GM19452 (cell line): ENCODE results near the gene DOCK4.

Experiments
- ATAC-seq: cut with Tn5 transposase; IDR thresholded peaks from one replicate; pipeline ENCODE4 v1.9.1; 2021; ENCODE audit not compliant: unreplicated experiment

DOCK4 gene

DNA sequence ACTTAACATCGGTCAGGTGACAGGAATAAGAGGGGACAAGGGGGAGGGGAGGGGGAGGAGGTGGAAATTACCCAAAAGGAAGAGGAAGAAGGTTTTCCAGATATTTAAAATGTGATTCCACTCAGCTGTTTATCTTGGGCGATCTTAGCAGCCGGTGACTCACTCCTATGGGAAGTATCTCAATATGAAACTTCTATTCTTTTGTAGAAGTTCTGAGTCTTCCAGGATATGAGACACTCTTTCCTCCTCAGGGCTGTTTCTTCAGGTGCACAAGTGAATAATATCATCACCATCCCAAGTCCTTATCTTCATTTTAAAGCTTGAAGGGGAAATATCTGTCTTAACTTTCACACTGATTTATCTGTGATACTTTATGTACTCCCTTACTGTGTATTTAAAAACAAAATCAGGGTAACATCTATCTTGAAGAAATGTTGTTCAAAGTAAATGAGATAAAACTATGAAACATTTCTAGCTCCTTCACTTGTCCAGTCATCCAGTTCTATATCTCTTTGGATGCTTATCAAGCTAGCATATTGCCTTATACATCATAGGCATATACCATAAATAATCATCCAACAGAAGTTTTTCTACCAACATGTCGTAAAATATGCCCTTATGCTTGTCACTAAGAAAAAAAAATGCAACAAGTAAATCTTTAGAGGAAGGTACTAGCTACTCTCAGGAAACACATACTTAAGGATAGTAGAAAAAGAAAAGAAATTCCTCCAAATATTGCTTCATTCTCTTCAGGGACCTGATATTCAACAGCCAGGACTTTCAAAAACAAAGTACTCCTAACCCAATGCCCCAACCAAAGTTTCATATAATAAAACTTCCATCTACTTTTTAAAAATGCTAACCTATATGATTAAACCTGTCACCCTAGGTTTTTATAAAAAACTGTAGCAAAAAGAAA lies 13.7 kb downstream of the DOCK4 start:
- no peak for ATAC-seq

DNA sequence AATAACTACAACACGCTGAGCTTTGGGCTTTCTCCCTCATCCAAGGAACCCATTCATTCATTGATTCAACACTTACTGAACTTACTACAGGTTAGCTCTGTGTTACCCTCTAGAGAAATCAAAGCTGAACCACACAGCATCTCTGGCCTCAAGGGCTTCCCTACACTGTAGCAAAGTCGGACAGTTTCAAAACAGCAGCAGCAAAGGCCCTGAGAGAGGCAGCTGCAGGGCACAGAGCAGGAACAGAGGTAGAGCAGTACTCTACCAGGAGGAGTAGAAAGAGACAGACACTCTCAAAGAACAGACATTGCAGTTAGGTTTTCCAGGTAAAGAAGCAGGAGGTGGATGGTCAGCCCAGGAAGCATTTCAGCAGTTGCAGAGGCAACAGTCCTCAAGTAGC lies 16.1 kb downstream of the DOCK4 start:
- no peak for ATAC-seq

DNA sequence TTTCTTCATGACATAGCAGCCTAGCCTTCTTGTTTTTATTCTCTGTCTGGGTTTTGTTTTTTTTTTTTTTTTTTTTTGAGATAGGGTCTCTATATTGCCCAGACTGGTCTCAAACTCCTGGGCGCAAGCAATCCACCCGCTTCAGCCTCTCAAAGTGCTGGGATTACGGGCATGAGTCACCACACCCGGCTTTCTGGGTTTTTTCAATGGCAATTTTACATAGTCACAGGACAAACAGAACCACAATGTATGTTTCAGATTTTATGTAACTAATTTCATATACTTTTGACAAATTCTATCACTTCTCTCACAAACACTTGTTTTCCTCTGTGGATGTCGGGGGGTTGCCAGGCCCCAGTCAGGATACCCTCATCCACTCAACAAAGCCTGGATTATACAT lies 16.5 kb downstream of the DOCK4 start:
- no peak for ATAC-seq

DNA sequence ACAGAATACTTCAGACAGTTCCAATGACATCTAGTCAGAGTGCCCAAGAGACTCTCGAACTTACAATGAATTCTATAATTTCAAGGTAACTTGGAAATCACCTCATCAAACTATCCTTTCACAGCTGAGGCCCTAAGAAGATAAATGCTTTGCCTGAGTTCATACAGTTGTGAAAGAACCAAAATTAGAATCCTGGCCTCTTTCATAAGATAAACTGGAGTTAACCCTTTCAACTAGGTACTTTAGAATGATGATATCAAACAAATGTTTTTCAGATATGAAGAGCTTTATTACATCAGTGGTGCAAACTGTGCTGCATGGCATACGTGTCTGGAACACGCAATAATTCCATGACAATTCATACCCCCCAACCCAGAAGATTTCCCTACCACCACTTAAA lies 17.9 kb downstream of the DOCK4 start:
- ATAC-seq, result no peak

DNA sequence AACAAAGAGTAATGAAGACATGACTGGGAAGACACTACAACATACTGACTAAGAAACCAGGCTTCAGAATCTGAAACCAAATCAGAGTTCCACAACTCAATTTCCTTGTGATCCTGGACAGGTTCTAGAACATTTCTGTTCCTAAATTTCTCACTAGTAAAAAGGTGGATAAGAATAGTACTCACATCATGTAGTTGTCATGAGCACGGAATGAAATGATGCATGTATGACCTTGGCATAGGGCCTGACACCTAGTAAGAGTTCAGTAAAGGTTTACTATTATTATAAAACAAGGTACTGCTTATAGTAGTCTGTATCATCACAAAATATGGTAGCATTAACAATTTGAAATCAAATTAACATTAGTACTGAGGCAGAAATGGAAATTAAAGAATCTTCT lies 19.9 kb downstream of the DOCK4 start:
- ATAC-seq, result no peak

DNA sequence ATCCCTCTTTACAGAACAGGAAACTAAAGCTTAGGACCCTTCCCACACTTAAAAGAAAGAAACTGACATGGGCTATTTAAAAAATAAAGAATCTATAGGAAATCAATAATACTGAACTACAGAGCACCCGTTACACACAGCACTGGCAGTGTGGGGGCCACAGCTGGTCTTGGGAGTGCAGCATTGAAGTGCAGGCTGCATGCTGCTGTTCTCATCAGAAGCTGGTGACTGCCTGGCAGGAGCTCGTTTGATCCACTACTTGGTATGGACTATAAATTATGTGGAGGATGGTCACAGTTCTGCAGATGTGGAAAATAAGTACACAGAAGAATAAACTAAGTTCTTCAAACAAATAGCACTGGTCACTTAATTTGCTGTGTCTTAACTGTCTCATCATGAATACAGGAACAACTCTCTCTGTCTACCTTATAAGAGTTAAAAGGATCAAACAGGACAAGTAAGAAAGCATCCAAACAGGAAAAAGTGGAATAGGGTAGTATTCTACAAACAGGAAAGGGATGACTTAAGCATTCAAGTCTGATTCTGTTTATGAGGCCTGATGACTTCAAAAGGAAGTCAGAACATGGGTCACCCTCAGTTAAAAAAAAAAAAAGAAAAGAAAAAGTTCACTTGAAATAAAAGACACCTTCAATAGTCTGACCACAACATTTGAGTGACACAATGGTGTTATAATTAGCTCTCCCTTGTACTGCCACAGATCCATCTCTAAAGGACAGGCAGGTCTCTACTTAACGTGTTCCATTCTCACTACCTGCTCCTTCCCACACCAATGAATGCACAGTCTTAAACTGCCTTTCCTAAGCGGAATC lies 21.0 kb downstream of the DOCK4 start:
- no peak for ATAC-seq

DNA sequence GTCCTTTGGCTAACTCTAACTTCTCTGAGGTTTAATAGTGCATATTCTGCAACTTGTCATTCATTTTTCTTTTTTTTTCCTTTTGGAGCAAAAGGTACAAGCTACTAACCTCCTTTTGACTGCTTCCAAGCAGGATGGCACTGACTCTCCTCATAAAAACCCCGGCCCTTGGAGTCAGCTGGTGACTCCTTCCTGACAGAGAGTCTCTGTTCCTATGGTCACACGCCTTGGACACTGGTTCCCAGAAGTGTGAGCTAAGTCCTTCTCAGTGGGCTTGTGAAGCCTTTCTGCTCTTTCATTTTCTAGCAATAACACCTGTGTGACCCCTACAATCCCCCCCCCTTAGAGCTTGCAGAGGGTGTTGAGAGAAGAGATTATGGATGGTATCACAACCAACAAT lies 21.7 kb downstream of the DOCK4 start:
- no peak for ATAC-seq

DNA sequence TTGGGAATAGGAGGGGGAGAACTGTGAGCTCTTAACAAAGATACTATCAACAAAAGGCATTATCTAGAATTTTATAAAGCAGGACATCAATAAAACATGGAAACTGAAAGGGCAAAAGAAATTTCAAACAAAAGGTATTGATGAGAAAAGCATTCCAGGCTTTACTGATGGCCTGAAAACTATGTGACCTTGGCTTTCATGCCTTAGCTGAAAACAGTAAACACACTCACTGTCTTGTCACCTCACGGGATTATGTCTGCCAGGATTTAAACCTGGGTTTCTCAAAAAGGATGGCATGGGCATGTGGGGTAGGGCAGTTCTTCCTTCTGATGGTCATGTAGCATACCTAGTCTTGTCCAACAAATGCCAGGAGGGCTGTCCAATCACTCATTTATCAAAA lies 22.9 kb downstream of the DOCK4 start:
- ATAC-seq, result no peak

DNA sequence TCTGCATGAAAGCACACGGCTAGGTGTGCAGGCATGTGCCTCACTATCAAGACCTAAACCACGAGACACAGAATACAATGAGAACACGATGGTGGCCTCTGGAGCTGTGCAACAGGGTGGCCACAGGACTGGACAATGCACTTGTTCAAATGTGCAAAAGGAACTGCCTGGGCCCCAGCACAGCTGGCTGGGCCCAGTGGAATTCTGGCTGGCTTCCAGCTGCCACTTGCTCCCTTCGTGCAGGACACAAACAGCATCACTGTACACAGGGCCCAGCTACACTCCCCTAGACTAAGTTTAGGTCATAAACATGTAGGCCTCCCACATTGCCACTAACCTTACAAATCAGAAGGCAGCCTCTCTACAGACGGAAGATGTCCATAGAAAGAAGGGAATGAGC lies 23.4 kb downstream of the DOCK4 start:
- ATAC-seq, result no peak

DNA sequence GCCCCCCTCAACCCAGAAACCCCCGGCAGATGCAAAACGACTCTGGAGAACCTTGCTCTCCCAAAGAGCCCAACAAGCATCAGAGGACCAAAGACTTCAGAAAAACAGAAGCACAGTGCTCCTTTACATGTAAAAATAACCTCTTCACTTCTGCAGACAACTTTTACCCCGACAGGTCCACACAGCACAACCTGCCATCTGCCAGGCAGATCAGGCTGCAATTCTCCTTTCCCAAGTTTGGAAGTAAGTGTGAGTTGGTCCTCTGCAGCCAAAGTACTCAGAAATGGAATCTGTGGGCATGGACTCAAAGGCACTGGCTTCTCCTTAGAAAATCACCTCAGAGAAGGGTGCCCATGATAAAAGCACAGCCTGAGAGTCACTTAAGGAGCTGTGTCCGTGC lies 26.0 kb downstream of the DOCK4 start:
- no peak for ATAC-seq

DNA sequence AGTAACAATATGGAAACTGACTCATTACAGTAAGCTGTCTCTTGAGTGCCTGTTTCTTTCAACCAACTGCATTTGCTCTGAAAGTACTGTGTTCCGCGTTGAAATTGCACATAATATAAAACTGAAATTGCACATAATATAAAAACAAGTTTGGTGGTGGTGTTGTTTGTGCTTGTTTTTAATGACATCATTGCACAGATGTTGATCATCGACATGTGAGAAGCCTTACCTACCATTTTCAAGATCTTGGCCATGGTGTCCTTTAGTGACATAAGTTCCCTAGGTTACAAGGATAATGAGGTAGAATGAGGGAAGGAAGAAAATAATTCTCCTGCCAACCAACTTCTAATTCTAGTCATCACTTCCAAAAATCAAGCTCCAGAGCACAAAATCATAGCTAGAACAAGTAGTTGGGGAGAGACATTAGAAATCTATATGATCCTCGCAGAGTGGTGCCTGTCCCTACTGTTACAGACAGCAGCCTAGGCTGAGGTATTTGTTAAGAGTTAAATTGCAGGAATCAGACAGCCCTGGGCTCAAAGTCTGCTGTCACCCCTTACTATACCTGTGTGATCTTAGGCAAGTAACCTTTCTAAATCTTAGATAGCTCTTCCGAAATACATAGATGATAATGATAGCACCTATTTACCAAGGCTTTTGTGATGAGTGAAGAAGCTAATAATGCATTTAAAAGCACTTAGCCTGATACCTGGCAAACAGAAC lies 29.3 kb downstream of the DOCK4 start:
- ATAC-seq, result no peak

DNA sequence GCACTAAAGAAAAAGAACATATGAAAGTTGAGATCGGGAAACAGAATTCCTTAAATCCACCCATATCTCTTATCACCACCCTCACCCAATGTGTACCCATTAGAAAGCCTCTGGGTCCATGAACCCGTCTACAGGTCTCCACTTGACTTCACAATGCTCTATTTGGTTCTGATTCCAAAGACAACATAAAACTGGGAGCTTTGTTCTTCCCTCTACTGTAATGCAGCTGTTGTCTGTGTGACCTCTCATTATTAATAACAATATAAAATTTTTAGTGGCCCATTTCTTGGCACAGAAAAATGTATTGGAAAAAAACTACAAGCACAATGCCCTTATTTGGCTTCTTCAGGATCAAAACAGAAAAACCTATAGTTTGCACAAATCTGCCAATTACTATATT lies 30.0 kb downstream of the DOCK4 start:
- ATAC-seq, result no peak

DNA sequence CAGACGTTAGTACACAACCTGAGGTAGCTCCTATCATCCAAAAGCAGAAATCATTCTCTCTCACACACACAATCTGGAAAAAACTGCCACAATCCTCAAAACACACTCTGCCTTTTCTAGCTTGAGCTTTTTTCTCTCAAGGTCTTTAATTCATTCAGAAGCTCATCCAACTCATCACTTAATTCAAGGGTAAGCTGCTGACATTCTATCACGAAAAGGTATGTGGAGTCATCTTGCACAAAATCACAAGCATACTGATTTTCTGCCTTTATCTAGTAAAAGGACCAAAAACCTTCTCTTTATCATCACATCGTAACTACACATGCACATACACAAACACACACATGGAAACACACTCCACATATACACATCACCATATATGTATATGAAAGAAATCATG lies 32.0 kb downstream of the DOCK4 start:
- no peak for ATAC-seq

DNA sequence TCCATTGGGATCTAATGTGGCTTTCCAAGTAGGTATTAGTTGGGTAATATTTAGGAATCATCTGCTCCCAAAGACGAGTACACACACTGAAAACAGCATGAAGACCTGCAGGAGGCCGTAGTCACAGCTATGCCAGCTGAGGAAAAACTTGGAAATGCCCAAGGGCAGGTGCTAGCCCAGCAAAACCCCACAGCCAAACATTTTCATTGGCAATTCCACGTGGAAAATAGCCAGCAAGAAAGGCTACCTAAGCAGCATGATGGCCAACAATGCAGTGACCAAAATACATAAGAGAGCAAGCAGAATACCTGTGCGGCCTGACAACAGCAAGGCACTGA lies 32.7 kb downstream of the DOCK4 start:
- ATAC-seq, result no peak

DNA sequence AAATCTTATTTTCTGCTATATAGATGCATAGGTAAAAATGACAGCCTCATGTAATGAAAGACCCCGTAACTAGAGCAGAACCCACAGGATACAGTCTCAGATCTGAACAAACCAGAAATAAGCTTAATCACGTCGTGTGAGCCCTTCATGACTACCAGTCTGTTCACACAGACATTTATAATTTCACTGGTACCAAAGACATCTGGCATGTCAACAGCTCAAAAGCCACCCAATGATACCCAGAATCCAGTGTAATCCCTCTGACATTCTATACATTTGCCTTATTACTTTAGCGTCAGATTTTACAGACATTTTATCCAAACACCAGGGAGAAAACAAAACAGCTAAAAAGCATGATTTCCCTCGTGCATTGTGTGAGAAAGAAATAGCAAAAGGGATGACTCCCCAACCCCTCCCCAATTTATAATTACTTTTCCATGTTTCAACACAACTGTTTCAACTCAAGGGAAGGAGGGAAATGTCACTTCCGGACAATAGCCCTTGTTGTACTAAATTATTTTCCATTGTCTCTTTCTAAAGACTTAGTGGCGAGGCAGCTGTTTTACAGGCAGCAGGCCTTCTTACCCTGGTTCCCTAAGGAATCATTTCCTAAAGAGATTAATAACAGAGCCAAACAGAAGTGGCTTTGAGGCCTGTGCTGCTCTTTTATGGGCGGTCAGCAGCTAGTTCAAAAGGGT lies 33.2 kb downstream of the DOCK4 start:
- ATAC-seq, result no peak

DNA sequence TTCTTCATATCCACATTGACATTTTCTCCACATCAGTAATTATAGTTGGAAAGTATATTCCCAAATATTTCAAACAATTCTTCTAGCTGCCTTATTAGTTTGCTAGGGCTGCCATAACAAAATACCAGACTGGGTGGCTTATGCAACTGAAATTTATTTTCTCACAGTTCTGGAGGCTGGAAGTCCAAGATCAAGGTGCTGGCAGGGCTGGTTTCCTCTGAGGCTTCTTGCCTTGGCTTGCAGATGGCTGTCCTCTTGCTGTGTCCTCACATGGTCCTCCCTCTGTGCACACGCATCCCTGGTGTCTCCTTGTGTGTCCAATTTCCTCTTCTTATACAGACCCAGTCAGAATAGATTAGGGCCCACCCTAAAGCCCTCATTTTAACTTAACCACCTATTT lies 34.5 kb downstream of the DOCK4 start:
- no peak for ATAC-seq

DNA sequence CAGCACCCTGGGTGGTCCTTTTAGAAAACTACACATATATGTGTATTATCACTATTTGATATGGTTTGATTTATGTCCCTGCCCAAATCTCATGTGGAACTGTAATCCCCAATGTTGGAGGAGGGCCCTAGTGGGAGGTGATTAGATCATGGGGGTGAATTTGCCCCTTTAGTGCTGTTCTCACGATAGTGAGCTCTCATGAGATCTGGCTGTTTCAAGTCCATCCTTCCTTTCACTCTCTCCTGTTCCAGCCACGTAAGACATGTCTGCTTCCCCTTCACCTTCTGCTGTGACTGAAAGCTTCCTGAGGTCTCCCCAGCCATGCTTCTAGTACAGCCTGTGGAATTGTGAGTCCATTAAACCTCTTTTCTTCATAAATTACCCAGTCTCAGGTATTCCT lies 37.3 kb downstream of the DOCK4 start:
- ATAC-seq, result no peak

DNA sequence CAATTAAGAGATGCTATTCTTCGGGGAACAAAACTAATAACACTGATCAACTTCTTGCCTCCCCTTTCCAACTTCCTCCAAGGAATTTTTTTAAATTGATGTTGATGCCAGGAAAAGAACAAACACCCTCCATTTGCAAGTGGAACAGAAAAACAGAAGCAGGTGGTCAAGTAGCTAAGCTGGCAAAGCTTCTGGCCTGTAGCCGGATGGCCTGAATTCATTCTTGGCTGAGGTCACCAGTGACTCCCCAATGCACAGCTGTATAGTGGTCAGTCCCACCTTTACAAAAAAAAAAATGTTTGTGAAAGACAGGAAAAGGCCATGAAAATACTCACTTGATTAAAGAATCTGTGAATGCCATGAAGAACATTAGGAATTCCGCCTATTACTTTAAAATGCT lies 39.1 kb downstream of the DOCK4 start:
- no peak for ATAC-seq

DNA sequence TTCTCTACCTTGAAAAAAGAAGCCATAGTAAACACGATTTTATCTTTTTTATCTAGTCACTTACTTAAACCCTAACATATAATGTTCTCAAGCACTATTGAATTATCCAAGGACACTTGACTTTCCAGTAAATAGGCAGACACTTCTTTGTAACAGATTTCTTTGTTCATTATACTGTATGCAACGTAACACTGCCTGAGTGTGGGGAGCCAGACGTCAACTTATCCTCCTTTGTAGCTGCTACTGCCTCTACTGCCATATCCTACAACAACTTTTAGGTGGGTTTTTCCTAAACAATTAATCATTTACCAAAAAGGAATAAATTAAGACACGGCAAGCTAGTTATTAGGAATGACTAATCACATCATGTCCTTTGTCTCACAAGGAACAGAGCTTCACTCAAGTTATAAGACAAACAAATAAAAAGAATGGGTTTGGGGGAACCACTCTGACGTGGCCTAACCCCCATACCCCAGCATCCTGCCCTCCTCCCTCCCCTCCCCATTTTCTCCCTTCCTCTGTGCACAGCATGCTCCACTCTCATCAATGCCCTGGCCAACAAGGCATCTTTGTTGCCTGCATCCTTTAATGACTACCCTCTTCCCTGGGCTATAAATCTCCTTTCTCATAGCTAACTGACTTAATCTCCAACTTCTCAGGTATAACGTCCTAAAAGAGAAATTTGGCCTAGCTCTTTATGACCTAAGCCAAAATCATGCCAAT lies 43.3 kb downstream of the DOCK4 start:
- ATAC-seq, result no peak

DNA sequence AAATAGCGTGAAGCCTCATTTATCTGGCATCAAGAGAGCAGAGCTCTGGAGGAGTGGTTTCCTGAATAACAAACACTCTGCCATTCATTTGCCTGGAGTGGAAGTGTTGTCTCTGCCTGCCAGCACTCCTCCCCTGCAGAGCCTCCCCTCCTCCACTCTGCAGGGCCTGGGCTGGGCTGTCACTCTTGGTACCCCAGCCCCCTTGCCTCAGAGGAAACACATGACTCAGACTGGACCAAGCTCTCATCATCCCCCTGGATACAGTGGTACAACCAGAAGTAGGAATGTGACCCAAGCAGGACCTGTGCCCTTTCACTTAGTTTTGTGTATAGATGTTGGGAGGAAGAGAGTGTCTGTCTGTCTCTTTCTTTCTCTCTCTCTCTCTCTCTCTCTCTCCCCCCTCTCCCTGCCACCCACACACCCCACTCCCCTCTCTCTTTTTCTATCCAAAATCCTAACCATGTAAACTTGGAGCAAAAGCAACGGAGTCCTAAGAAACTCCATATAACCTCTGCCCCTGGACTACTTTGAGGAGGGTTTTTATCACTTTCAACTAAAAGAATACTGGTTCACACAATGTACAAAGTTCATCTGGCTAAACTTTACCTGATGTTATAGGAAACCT lies 43.9 kb downstream of the DOCK4 start:
- ATAC-seq, result no peak
